H9 (cell line): ENCODE results near the gene SPRR1A. TPM values are rescaled to one million over a fixed set of nuclear protein-coding genes. Genes with fewer than 3 reads are reported as not detected.

Experiments used
- DNase-seq: peaks from one replicate; pipeline ENCODE4 v3.0.0-alpha.2; 2017
- H2AFZ ChIP-seq: one replicate; pipeline ENCODE4 v1.6.1; 2013; ENCODE audit warnings: mild to moderate bottlenecking, low read length, control low read depth, moderate library complexity
- H2AK5ac ChIP-seq: 2 replicates; pipeline ENCODE4 v1.6.1; 2013; ENCODE audit warnings: low read length, control low read depth, mixed read lengths; ENCODE audit not compliant: insufficient read length
- H2BK120ac ChIP-seq: one replicate; pipeline ENCODE4 v1.6.1; 2013; ENCODE audit warnings: low read depth, mild to moderate bottlenecking, low read length, control low read depth, inconsistent platforms; ENCODE audit not compliant: poor library complexity, severe bottlenecking
- H2BK12ac ChIP-seq: 2 replicates; pipeline ENCODE4 v1.6.1; 2013; ENCODE audit warnings: low read length, control low read depth, mixed read lengths, low read depth; ENCODE audit not compliant: insufficient read length
- H2BK15ac ChIP-seq: 2 replicates; pipeline ENCODE4 v1.6.1; 2013; ENCODE audit warnings: low read depth, low read length, control low read depth
- H2BK20ac ChIP-seq: one replicate; pipeline ENCODE4 v1.6.1; 2013; ENCODE audit warnings: low read depth, mild to moderate bottlenecking, low read length, control low read depth, inconsistent platforms; ENCODE audit not compliant: poor library complexity, severe bottlenecking
- H2BK5ac ChIP-seq: 2 replicates; pipeline ENCODE4 v1.6.1; 2013; ENCODE audit warnings: low read length, control low read depth, mixed read lengths; ENCODE audit not compliant: insufficient read length
- H3K14ac ChIP-seq: 2 replicates; pipeline ENCODE4 v1.6.1; 2013; ENCODE audit warnings: low read length, control low read depth; ENCODE audit not compliant: insufficient read depth
- H3K18ac ChIP-seq: 2 replicates; pipeline ENCODE4 v1.6.1; 2013; ENCODE audit warnings: low read depth, mild to moderate bottlenecking, mixed read lengths, low read length, control low read depth; ENCODE audit not compliant: insufficient read length
- H3K23ac ChIP-seq: 2 replicates; pipeline ENCODE4 v1.6.1; 2013; ENCODE audit warnings: low read length, control low read depth, mixed read lengths, low read depth; ENCODE audit not compliant: insufficient read length
- H3K23me2 ChIP-seq: 2 replicates; pipeline ENCODE4 v1.6.1; 2013; ENCODE audit warnings: low read depth, mild to moderate bottlenecking, mixed read lengths, low read length, control low read depth; ENCODE audit not compliant: insufficient read length, poor library complexity, severe bottlenecking
- H3K27ac ChIP-seq: 2 replicates; pipeline ENCODE4 v1.5.1; 2013; ENCODE audit warnings: low read length, control low read depth, mixed read lengths, low read depth; ENCODE audit not compliant: insufficient read length
- H3K27me3 ChIP-seq: 2 replicates; pipeline ENCODE4 v1.6.1; 2013; ENCODE audit warnings: low read length, control low read depth, inconsistent platforms; ENCODE audit not compliant: insufficient read depth
- H3K4ac ChIP-seq: 2 replicates; pipeline ENCODE4 v1.6.1; 2013; ENCODE audit warnings: low read depth, mild to moderate bottlenecking, control low read depth, inconsistent platforms, low read length, moderate library complexity
- H3K4me1 ChIP-seq: 2 replicates; pipeline ENCODE4 v1.6.1; 2013; ENCODE audit warnings: low read length, control low read depth, inconsistent platforms; ENCODE audit not compliant: insufficient read depth
- H3K4me2 ChIP-seq: 2 replicates; pipeline ENCODE4 v1.6.1; 2013; ENCODE audit warnings: low read length, control low read depth, mixed read lengths; ENCODE audit not compliant: insufficient read length, insufficient read depth
- H3K56ac ChIP-seq: 2 replicates; pipeline ENCODE4 v1.6.1; 2013; ENCODE audit warnings: low read depth, mild to moderate bottlenecking, mixed read lengths, low read length, control low read depth; ENCODE audit not compliant: insufficient read length
- H3K79me1 ChIP-seq: 2 replicates; pipeline ENCODE4 v1.6.1; 2013; ENCODE audit warnings: low read depth, mild to moderate bottlenecking, moderate library complexity, low read length, control low read depth, inconsistent platforms; ENCODE audit not compliant: insufficient read depth, poor library complexity, severe bottlenecking
- H3K79me2 ChIP-seq: 2 replicates; pipeline ENCODE4 v1.6.1; 2013; ENCODE audit warnings: low read length, control low read depth, inconsistent platforms; ENCODE audit not compliant: insufficient read depth
- H3K9ac ChIP-seq: 2 replicates; pipeline ENCODE4 v1.6.1; 2013; ENCODE audit warnings: low read length, control low read depth, mixed read lengths; ENCODE audit not compliant: insufficient read length; ENCODE audit errors: extremely low read depth
- H3K9me3 ChIP-seq: one replicate; pipeline ENCODE4 v1.6.1; 2013; ENCODE audit warnings: low read depth, low read length, inconsistent platforms; ENCODE audit not compliant: control insufficient read depth
- H3T11ph ChIP-seq: one replicate; pipeline ENCODE4 v1.6.1; 2013; ENCODE audit warnings: mild to moderate bottlenecking, low read length, control low read depth, inconsistent platforms
- H4K20me1 ChIP-seq: one replicate; pipeline ENCODE4 v1.6.1; 2013; ENCODE audit not compliant: control insufficient read depth, insufficient read length, insufficient read depth
- H4K5ac ChIP-seq: 2 replicates; pipeline ENCODE4 v1.6.1; 2013; ENCODE audit warnings: low read depth, mild to moderate bottlenecking, mixed read lengths, low read length, control low read depth; ENCODE audit not compliant: insufficient read length
- H4K8ac ChIP-seq: replicated peaks from 2 replicates; pipeline ENCODE4 v1.6.1; 2013; ENCODE audit warnings: low read length, control low read depth, mixed read lengths, low read depth; ENCODE audit not compliant: insufficient read length
- H4K91ac ChIP-seq: 2 replicates; pipeline ENCODE4 v1.6.1; 2013; ENCODE audit warnings: low read depth, mild to moderate bottlenecking, moderate library complexity, mixed read lengths, low read length, control low read depth; ENCODE audit not compliant: insufficient read length
- H3K27ac Mint-ChIP-seq, 3 experiments: 2 replicates in 2 of 3; 3 replicates in 1 of 3; pipeline ENCODE4 v1.8.0; 2020 to 2021; ENCODE audit warnings: mixed read lengths in 3 of 3, mild to moderate bottlenecking in 1 of 3, moderate library complexity in 1 of 3
- H3K27me3 Mint-ChIP-seq: 2 replicates; pipeline ENCODE4 v1.8.0; 2021; ENCODE audit warnings: low read depth, mild to moderate bottlenecking, moderate library complexity, mixed read lengths
- H3K36me3 Mint-ChIP-seq, 3 experiments: 2 replicates in 2 of 3; 3 replicates in 1 of 3; pipeline ENCODE4 v1.8.0; 2020 to 2021; ENCODE audit warnings: low read depth in 3 of 3, mixed read lengths in 3 of 3; ENCODE audit not compliant: insufficient read depth in 1 of 3
- H3K4me1 Mint-ChIP-seq, 2 experiments: 2 replicates each; pipeline ENCODE4 v1.8.0; 2020; ENCODE audit warnings: mixed read lengths in 2 of 2
- H3K4me3 Mint-ChIP-seq, 2 experiments: 2 replicates in 1 of 2; 3 replicates in 1 of 2; pipeline ENCODE4 v1.8.0; 2020 to 2021; ENCODE audit warnings: mild to moderate bottlenecking in 2 of 2, mixed read lengths in 2 of 2, moderate library complexity in 1 of 2
- H3K9me3 Mint-ChIP-seq, 2 experiments: 2 replicates in 1 of 2; 3 replicates in 1 of 2; pipeline ENCODE4 v1.8.0; 2020; ENCODE audit warnings: mild to moderate bottlenecking in 2 of 2, mixed read lengths in 2 of 2, moderate library complexity in 1 of 2
- CTCF ChIP-seq: fragments of 200-600 bp; sonication (generic); conservative IDR thresholded peaks from 3 replicates; pipeline ENCODE4 v1.8.0; 2021; ENCODE audit warnings: antibody characterized with exemption, mild to moderate bottlenecking
- WGBS: extraction: QIAGEN DNeasy Blood & Tissue Kit; methylation state at CpG from one replicate; pipeline ENCODE4 v1.1.7; 2013; ENCODE audit warnings: missing lambda C conversion rate, low lambda C conversion rate, mixed read lengths; ENCODE audit not compliant: insufficient read length; ENCODE audit errors: extremely low coverage; 5-methylcytosine and 5-hydroxymethylcytosine counted together
- total RNA-seq: library from RNA; stranded (reverse); gene quantifications from 2 replicates; pipeline ENCODE4 v1.2.1, GENCODE V29; 2021

SPRR1A gene
- total RNA-seq, 1 experiment from 2014 or later = not detected

GRCh38 chr1:152946651-152947256 is 37.1 kb upstream of the SPRR1A start, which contains the start of gene SPRR5:
SPRR5 (plus strand) TSS chr1:152947206; CDS start chr1:152948555, 1,349 bp downstream.
- no peaks in the 10 kb centered on the region for H3K4me1 Mint-ChIP-seq
- WGBS = no CpG with 5 or more reads among the region's 4 CpGs
- Histone ChIP-seq H3K9me3 (no peaks in the 10 kb centered on the region), H3T11ph (no peak within 1 kb of the TSS), H3K9ac (no peak within 1 kb of the TSS), H2AFZ (no peak within 1 kb of the TSS), H2BK20ac (no peak within 1 kb of the TSS), H3K4me1 (no peaks in the 10 kb centered on the region), H3K79me2 (no peaks in the 10 kb centered on the region), H2BK12ac (no peak within 1 kb of the TSS), H2BK120ac (no peak within 1 kb of the TSS), H3K23ac (no peak within 1 kb of the TSS), H3K27me3 (no peaks in the 10 kb centered on the region), H2BK15ac (no peak within 1 kb of the TSS), H2BK5ac (no peak within 1 kb of the TSS), H3K27ac (no peak within 1 kb of the TSS), H4K91ac (no peak within 1 kb of the TSS), H3K14ac (no peak within 1 kb of the TSS), H3K23me2 (no peaks in the 10 kb centered on the region), H4K8ac (no peak within 1 kb of the TSS), H4K20me1 (no peaks in the 10 kb centered on the region), H4K5ac (no peak within 1 kb of the TSS), H3K4ac (no peak within 1 kb of the TSS), H3K79me1 (no peaks in the 10 kb centered on the region), H3K56ac (no peak within 1 kb of the TSS), H3K18ac (no peak within 1 kb of the TSS), H2AK5ac (no peak within 1 kb of the TSS), H3K4me2 (no peak within 1 kb of the TSS)
- H3K9me3 Mint-ChIP-seq = peaks cover 39 to 69% of the 10 kb centered on the region in 2 experiments
- H3K4me3 Mint-ChIP-seq = no peak within 1 kb of the TSS
- H3K27me3 Mint-ChIP-seq = peaks cover 11% of the 10 kb centered on the region; the same call in 1 of the 2 replicates
- H3K36me3 Mint-ChIP-seq = no peaks in the 10 kb centered on the region; a peak in 1 of 7 replicates
- TF ChIP-seq CTCF = no peak
- H3K27ac Mint-ChIP-seq = no peak within 1 kb of the TSS
- DNase-seq = no peak
